ENCODE measurements around the gene CCP110.
A peak's percentile ranks its signal among the peaks of the same experiment; 100 is the strongest.
"Not testable (repeated sequence)": the region's sequence is repeated elsewhere in the genome, so short reads cannot be mapped to it uniquely, and the experiment has no call there.

CCP110 gene

DNA sequence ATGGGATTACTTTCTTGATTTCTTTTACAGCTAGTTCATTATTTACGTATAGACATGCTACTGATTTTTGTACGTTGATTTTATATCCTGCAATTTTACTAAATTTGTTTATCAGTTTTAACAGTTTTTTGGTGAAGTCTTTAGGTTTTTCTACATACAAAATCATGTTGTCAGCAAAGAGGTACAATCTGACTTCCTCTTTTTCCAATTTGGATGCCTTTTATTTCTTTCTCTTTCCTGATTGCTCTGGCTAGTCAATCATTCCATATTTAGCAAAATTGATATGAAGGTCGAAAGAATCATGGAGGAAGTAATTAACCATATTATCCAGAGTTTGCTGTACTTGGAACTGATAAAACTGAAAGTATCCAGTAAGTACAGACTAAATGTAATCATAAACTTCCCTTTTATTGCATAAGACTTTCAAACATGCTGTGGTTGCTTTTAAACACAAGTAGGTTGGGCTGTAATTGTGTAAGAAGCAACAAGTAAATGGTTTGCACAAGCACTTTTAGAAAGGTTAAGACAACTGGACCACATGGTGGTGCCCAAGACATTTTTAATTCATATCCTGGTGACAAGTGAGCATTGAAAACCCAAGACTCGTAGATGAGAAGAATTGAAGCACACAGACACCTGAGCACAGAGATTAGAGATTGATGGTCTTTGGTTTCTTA, 10.2 kb upstream of the CCP110 start:
- no peak for DNase-seq

DNA sequence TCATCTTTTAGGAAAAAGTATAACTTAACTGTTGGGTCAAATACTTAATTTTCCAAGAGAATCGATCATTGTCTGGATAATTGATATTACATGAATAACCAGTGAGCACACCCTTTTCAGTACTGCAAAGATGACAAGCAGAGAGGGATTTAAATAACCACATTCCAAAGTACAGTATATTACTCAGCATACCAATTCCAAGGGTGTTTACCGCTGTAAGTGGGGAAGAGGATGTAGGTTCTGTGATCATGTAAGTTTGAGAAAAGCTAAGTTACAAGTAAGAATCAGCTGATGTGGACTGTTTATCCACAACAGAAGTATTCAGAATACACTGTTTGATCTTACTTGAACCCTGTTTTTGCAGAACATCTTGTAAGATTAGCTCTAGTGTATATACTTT, 8.0 kb upstream of the CCP110 start:
- no peak for DNase-seq

DNA sequence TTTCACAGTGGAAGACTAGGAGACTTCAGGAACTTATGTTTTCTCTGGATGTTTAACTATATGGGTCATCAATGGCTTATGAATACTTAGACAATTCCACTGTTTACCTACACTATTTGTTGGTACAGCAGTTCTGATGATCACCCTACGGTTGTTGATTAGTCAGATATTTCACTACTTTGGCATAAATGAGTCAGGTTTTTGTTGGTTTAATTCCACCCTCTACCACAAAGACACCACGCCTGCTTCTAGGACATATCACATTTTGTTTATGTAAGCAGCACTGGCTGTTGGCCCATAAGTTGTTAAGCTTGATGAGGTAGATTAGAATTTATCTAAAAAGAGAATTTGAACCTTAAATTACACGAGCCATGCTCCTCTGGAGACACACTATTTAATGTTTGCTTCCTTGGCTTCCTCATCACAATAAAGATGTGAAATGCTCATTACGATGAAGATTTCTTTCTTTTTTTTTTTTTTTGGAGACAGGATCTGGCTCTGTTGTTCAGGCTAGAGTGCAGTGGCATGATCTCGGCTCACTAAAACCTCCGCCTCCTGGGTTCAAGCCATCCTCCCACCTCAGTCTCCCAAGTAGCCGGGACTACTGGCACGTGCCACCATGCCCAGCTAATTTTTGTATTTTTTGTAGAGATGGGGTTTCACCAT, 6.2 kb upstream of the CCP110 start:
- no peak for DNase-seq

DNA sequence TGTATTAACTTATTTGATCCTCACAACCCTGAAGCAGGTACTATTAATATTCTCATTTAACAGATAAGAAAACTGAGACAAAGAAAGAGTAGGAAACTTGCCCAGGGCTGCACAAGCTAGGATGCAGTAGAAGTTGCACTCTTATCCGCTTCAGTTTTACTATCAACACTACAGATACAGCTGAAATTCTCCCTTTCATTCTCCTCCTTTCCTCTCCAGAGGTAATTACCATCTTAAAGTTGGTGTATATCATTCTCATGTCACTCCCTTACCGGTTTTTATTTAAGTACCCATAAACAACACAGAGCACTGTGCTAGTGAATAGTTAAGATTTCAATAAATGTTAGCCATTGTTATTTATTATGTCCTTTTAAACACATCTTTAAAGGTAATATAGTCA, 5.4 kb upstream of the CCP110 start:
- no peak for DNase-seq

DNA sequence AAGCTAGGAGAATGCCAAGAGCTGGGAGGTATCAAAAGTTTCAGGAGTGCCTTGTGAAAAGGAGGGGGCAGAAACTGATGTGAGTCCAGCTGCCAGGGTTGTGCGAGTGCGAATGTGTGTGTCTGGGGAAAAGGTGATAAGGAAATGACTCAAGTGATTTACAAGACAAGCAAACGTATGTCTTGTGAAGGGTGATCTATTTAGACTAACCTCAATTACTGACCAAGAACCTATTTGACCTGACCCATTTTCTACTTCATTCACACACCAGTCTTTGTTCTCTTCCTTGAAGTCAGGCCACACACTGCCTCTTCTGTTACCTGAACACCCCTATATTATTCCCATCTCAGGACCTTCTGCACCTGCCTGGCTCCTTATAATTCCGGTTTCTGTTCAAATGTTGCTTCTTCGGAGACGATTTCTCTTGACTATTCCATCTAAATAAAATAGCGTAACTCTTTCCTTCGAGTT, 2.8 kb upstream of the CCP110 start:
- no peak for DNase-seq

DNA sequence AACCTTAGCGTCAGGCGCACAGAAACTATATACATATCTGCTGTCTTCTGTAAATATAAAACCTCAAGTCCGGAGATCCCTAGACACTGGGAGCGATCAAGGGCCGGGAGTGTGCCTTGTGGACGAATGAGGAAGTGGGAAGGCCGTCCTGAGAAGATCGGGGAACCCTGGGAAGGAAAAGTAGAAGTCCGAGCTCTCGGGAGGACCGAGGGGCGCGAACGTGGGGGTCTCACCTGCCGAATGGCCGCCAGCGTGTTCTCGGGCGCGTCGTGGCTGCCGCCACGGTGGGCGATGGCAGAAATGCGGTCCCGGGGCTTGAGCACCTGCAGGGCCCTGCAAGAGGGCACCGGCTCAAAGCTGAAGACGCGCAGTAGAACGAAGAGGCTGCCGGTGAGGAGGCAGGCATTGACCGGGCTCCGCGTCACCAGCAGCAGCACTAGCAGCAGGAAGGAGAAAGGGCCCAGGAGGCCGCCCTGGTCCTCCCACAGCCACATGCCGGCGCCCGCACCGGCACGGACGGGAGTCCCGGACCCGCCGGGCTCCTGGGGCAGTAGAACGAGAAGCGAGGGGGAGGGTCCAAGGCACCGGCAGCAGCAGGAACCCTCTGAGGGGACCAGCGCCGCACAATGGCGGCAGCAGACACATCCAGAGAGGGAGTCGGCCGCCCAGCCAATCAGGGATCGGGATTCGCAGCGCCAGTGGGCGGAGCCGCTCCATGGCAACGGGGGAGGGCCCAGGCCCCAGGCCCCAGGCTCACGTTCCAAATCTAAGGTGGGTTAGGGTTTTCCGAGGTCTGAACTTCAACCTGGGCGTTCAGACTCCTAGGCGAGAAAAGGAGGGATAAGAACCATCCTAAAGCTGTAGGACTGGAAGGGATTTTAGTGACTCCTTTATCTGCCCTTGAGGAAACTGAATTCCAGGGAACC, 2.0 kb upstream of the CCP110 start, which contains the start of gene GDE1:
Gene GDE1 (minus strand): TSS at position 628 of the 926 bp plus-strand sequence. CDS start 134 bp downstream, at position 494.
- peak; percentile 87 for DNase-seq

DNA sequence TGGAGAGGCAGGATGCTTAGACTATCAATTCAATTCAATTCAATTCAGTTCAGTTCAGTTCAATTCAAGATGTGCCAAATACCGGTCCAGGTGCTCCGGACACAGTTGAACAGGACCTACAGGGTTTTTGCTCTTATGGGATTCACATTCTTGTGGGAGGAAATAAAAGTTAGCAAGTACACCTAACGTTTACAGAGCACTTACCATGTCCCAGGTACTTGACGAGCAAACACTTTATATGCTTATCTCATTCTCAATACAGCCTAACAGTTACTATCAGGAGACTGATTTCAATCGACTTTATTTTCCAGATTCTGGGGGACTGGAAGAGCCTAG, 1.4 kb upstream of the CCP110 start:
- no peak for DNase-seq

DNA sequence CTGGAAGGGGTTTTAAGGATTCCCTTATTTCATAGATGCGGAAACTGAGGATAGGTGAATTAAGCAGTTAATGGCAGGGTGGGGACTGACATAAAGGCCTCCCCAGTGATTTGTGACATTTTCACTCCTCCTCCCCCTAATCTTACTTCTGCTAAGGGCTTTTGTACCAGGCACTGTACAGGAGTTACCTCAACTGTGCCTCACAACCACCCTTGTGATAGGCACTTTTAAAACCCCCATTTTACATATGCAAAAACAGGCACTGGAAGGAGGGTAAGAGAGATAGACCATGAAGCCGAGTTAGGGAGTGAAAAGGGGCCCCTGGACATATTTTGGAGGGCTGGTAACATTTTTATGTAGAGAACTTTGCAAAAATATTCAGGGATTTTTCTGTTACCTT, 982 bp upstream of the CCP110 start:
- no peak for DNase-seq

DNA sequence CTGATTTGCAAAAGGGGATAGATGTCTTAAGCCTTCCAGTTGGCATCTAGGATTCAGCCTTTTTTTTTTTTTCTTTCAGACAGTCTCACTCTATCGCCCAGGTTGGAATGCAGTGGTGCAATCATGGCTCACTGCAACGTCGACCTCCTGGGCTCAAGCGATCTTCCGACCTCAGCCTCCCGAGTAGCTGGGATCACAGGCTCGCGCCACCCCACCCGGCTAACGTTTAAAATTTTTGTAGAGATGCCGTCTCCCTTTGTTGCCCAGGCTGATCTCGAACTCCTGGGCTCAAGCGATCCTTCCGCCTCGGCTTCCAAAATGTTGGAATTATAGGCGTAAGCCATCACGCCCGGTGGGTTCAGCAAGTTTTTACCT, 571 bp upstream of the CCP110 start:
- DNase-seq: no peak

DNA sequence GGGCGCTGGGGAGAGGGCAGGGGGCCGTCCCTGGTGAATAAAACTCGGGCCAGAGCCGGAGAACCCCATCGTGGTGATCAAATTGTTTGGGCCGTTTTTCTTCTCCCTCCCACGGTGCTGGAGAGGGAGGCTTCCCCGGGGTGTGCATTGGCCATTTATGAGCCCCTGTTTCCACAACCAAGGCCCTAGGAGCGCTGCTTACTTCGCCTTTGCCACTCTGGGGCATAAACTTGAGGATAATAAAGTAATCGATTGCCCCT, 544 bp downstream of the CCP110 start:
- no peak for DNase-seq

DNA sequence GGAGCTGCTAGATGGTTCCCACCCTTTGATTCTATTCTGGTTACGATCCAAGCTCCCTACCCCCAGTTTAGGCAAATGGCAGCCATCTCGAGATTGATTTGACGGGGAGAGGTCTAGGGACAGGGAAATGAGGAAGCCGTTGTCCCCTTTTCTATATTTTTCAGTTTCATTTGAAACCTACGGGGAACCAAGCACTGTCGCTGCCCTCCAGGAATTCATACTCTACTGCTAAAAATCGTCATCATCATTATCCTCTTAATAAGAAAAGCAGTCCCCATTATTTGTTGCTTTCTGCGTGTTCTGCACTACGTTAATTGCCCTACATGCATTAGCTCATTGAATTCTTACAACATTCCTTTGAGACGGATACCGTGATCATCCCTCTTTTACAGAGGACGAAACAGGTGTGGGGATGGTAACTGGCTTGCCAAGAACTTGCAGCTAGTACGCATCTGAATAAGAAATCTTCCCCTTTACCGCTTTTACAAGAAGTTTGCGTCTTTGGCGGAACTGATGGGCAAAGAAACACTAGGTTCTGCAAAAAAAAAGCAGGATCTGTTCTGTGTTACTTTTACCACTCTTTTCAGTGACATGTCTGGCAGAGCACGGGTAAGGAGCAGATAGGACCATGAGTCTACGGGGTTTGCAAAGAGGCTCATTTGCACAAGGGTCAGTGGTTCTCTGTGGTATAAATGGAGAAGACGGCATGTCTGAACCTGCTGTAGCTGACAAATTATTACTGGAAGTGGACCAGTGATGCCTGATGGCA, 1.1 kb downstream of the CCP110 start:
- DNase-seq: peak; percentile 22

DNA sequence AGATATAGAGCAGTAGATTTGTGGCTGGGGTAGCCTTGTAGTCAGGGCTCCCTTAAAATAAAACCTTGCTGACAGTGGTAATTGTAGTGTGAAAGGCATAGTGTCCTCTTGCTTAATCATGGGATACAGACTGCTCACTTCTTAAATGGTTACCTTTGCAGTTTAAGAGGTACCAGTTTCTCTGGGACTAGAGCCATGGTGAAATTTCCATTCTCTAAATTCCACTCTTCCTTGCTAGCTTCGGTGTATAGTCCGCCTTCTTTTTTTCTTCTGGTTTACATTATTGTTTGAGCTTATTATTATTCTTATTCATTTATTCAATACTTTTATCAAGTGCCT, 1.6 kb downstream of the CCP110 start:
- no peak for DNase-seq

DNA sequence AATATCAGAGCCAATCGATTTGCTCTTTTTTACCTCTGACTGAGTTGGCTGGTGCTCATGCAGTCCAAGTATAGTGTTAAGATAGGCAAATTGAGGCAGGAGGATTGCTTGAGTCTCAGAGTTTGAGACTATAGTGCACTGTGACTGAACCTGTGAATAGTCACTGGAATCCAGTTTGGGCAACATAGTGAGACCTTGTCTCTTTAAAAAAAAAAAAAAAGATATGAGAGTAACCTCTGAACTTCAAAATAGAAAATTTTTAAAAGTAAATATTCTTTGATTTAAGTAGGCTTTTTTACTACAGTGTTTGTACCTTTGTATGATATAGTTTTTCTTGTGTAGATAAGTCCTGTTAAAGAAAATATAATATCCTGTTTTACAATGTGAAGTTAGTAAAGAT, 3.4 kb downstream of the CCP110 start:
- DNase-seq: no peak

DNA sequence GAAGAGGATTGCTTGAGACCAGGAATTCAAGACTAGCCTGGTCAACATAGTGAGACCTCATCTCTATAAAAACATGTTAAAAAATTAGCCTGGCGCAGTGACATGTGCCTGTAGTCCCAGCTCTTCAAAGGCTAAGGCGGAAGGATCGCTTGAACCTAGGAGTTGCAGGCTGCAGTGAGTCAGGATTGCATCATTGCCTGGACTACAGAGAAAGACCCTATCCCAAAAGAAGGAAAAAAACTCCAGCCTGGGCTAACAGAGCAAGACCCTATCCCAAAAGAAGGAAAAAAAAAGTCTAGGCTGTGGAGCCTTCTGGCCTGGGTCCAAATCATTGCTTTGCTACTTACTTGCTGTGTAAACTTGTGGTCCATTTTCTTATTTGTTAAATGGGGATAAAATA, 4.9 kb downstream of the CCP110 start:
- no peak for DNase-seq

DNA sequence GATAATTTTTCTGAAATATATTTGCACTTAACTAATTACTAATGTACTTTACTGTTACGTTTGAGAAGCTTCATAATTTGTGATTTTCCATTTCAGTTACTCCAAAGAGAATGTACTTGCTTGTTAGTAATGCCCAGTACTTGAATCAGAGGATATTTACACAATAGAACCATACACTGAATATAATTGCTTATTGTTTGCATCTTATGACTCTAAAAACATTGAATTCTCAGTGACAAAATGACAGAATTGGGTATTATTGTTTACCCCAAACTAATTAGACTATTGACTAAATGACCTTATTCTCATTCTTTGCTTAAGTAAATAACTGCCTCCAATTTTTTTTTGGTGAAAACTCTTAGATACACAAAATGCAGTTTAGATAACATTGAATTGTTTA, 8.9 kb downstream of the CCP110 start:
- DNase-seq: no peak

DNA sequence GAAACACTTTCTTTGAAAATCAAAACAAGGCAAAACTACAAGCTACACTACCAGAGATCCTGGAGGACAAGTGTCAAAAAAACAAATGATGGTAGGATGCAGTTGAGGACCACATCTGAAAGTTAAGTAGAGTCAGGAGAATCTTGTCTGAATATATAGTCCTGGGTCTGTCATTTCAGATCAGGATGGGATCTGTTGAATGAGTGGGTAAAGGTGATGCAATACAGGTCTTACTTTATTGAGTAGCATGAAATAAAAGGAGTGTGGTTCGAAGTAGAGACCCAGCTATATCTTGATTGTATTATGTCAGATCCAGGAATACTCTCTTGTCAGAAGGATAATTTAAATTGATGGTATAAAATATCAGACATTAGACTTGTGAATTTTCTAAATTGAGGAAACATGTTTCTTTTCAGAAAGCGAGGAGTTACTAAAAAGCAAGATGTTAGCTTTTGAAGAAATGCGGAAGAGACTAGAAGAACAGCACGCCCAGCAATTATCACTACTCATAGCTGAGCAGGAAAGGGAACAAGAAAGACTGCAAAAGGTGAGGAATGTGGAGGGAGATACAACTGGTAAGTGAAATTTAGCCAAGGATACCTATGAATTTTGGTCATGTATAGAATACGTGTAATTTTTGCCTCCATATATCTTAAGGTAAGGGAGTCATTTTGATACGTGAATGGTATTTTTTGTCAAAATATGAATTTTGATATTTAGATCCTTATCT, 16.7 kb downstream of the CCP110 start:
- no peak for DNase-seq

DNA sequence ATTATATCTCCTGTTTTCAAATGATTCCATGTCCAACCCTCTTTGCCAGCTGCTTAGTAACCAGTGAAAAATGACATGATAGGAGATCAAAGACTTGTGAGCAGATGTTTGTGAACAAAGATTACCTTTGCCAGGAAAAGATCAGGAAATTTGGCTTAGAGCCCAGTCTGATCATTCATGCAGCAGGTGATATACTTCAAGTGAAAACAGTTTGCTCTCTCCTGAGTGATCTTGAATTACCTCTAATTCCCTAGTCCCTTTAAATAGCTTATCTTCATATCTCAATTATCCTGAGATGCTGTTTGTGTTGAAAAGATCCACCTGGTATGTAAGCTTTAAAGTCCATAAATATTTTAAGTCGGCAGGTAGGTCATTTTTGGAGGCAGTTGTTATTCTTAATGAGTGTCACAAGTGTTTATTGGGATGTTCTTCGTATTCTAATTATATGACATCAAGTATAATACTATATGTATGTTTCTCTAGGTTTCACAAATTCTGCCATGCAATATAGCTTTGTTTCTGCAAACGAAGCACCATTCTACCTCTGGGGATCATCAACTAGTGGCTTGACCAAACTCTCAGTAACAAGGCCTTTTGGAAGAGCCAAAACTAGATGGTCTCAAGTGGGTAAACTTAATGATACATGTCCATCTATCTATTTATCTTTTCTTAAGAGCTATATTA, 18.5 kb downstream of the CCP110 start:
- peak; percentile 66 for DNase-seq

DNA sequence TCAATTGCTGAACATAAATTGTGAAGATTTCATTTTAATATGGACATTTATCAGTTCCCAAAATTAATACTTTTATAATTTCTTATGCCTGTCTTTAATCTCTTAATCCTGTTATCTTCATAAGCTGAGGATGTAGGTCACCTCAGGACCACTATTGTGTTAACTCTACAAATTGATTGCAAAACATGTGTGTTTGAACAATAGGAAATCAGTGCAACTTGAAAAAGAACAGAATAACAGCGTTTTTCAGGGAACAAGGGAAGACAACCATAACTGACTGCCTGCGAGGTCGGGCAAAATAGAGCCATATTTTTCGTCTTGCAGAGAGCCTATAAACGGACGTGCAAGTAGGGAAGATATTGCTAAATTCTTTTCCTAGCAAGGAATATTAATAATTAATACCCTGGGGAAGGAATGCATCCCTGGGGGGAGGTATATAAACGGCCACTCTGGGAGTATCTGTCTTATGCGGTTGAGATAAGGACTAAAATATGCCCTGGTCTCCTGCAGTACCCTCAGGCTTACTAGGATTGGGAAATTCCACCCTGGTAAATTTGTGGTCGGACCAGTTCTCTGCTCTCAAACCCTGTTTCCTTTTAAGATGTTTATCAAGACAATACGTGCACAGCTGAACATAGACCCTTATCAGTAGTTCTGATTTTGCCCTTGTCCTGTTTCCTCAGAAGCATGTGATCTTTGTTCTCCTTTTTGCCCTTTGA, 19.7 kb downstream of the CCP110 start:
- DNase-seq: not testable (repeated sequence)

DNA sequence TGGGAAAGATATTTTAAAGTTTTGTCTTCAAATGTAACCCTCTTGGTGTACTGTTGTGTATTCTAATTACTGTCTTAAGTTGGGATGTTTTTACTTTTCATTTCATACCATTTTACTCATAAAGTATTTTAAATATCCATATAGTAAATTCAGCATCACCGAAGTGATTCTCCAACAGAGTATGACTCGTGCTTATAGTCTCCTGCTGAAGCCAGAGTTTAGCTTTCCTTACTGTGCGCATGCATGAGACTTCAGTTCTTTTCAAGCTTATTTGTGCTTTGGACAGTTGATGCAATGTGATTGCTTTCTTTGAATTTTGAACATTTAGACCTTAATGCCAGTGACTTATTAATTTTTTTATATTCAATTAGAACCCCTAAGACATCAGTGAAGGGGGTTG, 24.4 kb downstream of the CCP110 start:
- DNase-seq: no peak

DNA sequence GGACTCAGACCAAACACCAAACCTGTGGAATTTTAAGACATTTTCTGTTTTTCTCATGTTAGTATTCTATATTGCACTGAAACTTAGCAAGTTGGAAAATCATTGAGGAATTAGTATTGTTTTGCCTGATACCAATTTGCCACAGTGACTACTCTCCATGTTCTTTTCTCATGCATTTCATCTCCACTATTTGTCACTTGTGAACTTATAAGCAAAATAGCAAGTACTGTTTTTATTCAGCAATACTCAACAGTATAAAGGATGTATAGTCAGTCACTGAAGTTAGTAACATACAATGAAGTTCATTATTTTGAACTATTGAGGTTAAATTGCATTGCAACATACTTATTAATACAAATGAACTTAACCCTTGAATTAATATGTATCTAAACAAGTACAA, 25.9 kb downstream of the CCP110 start:
- no peak for DNase-seq

DNA sequence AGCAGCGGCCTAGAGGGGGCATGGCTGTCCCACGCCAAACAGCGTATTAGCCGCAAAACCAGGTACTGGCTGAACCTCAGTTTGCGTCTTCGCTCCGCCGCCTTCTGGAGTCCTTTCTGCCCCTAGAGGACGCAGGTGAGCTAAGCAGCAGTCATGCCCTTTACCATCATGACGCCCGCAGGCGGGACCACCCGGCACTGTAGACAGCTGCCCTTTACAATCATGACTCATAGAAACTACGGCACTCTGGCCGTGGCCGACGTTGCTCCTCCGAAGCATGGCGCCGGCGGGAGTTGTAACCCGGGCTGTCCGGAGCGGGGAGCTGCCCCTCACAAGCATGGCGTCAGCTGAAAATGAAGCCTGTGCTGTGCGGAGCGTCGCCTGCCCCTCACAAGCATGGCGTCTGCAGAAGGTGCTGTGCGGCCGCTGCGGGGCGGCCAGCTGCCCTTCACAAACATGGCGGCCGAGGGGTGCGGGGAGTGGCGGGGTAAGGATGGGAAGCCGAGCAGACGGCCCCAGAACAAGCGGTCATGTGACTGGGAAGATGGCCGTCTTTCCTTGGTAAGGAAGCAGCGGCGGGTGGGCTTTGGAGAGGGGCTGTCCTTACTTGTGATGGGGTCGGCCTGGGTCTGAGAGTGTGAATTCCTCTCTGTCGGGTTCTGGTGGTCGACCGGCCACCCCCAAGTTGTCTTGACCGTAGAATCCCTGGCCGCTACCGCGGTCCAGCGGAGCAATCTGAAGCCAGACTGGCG, 31.6 kb downstream of the CCP110 start, which contains the start of gene VPS35L:
Gene VPS35L (plus strand): TSS at position 518 of the 752 bp plus-strand sequence. CDS start 27 bp downstream, at position 545.
- peak; percentile 87 for DNase-seq

Data from NCI-H748 treated with DMSO at 0.1 percent for 48 hours (cell line).